Measurements from ENCODE around the gene MARCHF6. TPM values are rescaled to one million over a fixed set of nuclear protein-coding genes. Genes with fewer than 3 reads are reported as not detected.

MARCHF6 gene
- total RNA-seq, 4 donors from 2014 or later = 105 to 296 (median 213) TPM

GRCh38 chr5:10324518-10325370 lies 28.8 kb upstream of the MARCHF6 start:
- no peak for DNase-seq
- Histone ChIP-seq H3K27ac (peak overlapping the region in 1 of 3 donors; percentile 45), H3K27me3 (no peaks in the 10 kb centered on the region), H3K4me3 (replicated peaks in 1 of 3) (no peak overlapping the region), H3K36me3 (no peaks in the 10 kb centered on the region), H3K9me3 (no peaks in the 10 kb centered on the region), H3K4me1 (peaks cover 14 to 17% of the 10 kb centered on the region in 2 donors)
- intact Hi-C loops (cut with DNase I) = no loop called here
- 93 to 96% methylated on average over 6 of the region's 6 CpGs for WGBS, 2 donors
- TF ChIP-seq POLR2A (IDR thresholded peaks at IDR 0.05) = no peak
- no peak for TF ChIP-seq CTCF (IDR thresholded peaks at IDR 0.05)

- H3K4me3 ChIP-seq (replicated peaks in 1 of 3) = no peak overlapping the region
- peaks cover 45 to 48% of the 10 kb centered on the region in 2 donors for H3K4me1 ChIP-seq
- no peak for DNase-seq
- intact Hi-C loops (cut with DNase I) = no loop called here
- WGBS, 2 donors = 91 to 93% methylated on average over 5 of the region's 5 CpGs
- no peak for TF ChIP-seq POLR2A (IDR thresholded peaks at IDR 0.05)
- TF ChIP-seq CTCF (IDR thresholded peaks at IDR 0.05) = no peak
- H3K27ac ChIP-seq = peak overlapping the region; percentile 87 to 90 (median 88)
- H3K36me3 ChIP-seq = no peaks in the 10 kb centered on the region
- no peaks in the 10 kb centered on the region for H3K27me3 ChIP-seq
- H3K9me3 ChIP-seq = no peaks in the 10 kb centered on the region
These were observed 25.2 kb upstream of the MARCHF6 start for GRCh38 chr5:10328323-10328722.

GRCh38 chr5:10329446-10329819 lies 24.1 kb upstream of the MARCHF6 start:
- DNase-seq = no peak
- peaks cover 40 to 45% of the 10 kb centered on the region in 2 donors for H3K4me1 ChIP-seq
- 74 to 76% methylated on average over 2 of the region's 2 CpGs for WGBS, 2 donors

GRCh38 chr5:10329820-10330481 lies 23.5 kb upstream of the MARCHF6 start:
- no peak overlapping the region for H3K4me3 ChIP-seq (replicated peaks in 1 of 3)
- no peaks in the 10 kb centered on the region for H3K36me3 ChIP-seq
- TF ChIP-seq POLR2A (IDR thresholded peaks at IDR 0.05) = peak in 1 of 2 donors; percentile 14
- TF ChIP-seq CTCF (IDR thresholded peaks at IDR 0.05) = no peak
- peak; percentile 90 to 91 for DNase-seq
- H3K27ac ChIP-seq = peak overlapping the region; percentile 87 to 90 (median 88)
- H3K9me3 ChIP-seq = no peaks in the 10 kb centered on the region
- intact Hi-C loops (cut with DNase I) = no loop called here
- no peaks in the 10 kb centered on the region for H3K27me3 ChIP-seq
- WGBS, 2 donors = 11 to 28% methylated on average over 7 of the region's 7 CpGs
- peaks cover 40 to 45% of the 10 kb centered on the region in 2 donors for H3K4me1 ChIP-seq

More at GRCh38 chr5:10329446-10329819, 24.1 kb upstream of the MARCHF6 start:
- no peaks in the 10 kb centered on the region for H3K36me3 ChIP-seq
- no peaks in the 10 kb centered on the region for H3K9me3 ChIP-seq
- no peak for TF ChIP-seq CTCF (IDR thresholded peaks at IDR 0.05)
- TF ChIP-seq POLR2A (IDR thresholded peaks at IDR 0.05) = no peak
- no peaks in the 10 kb centered on the region for H3K27me3 ChIP-seq
- peak overlapping the region; percentile 87 to 90 (median 88) for H3K27ac ChIP-seq
- H3K4me3 ChIP-seq (replicated peaks in 1 of 3) = no peak overlapping the region
- intact Hi-C loops (cut with DNase I) = no loop called here
